Retina (tissue), 1 donor: ENCODE data around the gene CEP89.
"Not testable (repeated sequence)": the region's sequence is repeated elsewhere in the genome, so short reads cannot be mapped to it uniquely, and the experiment has no call there.

Experiments used
- DNase-seq: peaks from one replicate; pipeline ENCODE4 v3.0.0-alpha.2; 2016

The CEP89 gene

DNA sequence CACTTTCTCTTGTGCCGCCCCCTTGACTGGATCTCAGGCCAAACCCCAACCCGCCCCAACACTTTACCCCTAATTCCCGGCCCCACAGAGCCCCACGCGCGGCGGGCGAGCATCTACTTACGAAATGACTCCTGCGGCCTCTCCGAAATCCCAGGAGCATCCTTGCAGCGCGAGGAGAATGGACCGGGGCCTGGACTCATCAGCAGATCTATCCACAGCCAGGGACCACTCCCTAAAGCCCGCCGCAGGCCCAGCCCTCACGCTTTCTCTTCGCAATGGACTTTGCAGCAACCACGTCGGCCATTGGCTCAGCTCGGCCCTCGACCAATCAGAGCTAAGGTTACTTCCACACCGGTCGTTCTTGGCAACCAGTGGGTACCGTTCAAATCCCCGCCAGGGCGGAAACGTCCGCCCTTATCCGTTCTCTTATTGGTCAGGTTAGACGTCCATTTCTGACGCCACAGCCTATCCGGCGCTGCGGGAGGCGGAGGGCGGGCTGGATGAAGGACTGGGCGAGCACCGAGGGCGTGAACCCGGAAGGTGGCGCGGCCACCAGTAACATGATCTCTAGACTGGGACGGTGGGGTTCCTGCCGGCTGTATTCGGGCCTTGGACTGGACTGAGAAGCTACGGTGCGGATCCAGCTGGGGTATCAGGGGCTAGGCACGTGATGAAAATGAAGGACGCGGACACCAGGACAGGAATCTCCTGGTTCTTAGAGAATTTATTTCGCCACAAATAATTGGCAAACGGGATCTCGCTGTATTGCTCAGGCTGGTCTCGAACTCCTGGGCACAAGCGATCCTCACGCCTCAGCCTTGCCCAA lies at the start of gene CEP89, which contains the start of gene FAAP24:
TSS of gene CEP89 (minus strand) at position 244 of the 826 bp plus-strand sequence. CDS start at position 160, 84 bp downstream.
TSS of gene FAAP24 (plus strand) at position 528 of the 826 bp plus-strand sequence. CDS start 955 bp downstream, outside the sequence.
- peak; percentile 100 for DNase-seq

DNA sequence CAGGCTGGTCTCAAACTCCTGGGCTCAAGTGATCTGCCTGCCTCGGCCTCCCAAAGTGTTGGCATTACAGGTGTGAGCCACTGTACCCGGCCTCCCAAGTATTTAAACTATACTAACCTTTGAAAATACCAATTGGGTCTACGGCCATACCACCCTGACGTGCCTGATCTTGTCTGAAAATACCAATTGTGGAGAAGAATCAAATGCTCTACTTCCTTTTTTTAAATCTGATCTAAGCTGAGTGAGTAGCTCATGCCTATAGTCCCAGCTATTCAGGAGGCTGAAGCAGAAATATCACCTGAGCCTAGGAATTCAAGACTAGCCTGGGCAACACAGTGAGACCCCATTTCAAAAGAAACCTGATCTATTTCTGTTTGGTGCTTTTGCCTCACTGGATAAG lies 39.1 kb upstream of the CEP89 start:
- not testable (repeated sequence) for DNase-seq

DNA sequence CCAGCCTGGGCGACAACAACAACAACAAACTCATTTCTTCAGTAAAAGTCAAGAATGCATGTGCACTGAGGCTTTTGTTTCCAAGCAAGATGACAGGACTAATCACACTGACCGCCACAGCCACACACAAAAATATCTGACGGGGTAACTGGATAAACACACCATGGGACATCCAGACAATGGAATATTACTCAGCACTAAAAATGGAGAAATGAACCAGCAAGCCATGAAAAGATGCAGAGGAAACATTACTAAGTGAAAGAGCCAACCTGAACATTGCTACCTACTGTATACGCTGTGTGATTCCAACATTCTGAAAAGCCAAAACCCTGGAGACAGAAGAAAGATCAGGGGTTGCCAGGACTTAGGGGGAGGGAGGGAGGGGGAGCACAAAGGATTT lies 37.0 kb upstream of the CEP89 start:
- DNase-seq: no peak

DNA sequence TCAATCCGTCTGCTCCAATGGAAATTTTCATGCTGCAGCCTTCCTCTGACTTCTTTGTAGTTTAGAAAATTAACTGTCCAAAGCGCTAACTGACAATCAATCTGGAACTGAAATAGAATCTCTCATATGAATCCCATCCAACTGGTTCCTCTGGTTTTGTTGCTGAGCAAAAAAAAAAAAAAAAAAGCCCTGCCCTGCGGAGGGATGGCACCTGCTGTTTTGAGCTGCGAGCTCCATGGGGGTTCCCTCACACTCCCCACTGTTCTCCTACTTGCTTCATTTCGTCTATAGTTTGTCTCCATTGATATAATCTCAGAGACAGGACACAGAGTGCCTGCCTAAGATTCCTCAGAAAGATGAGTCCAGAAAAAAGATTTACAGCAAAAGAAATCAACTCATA lies 33.7 kb upstream of the CEP89 start:
- DNase-seq: no peak

- DNase-seq: not testable (repeated sequence)
Observed at GRCh38 chr19:33003424-33004024, 31.8 kb upstream of the CEP89 start.

- DNase-seq: not testable (repeated sequence)
Observed at GRCh38 chr19:33002126-33002865, 30.5 kb upstream of the CEP89 start.

DNA sequence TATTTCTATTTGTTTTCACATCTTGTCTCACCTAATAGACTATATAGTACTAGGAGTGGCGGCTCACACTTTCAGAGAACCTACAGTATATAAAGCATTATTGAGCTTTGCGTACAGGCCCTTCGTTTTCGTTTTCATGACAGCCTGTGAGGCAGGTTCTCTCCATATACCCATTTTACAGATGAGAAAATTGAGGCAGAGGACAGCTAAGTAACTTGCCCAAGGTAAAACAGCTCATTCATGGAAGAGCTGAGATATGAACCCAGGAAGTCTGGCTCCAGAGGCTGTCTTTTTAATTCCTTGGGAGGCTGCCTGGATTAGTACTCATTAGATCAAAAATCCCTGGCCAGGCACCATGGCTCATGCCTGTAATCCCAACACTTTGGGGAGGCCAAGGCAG lies 29.2 kb upstream of the CEP89 start:
- DNase-seq: no peak

- no peak for DNase-seq
Observed at GRCh38 chr19:33000510-33000909, 28.8 kb upstream of the CEP89 start.

GRCh38 chr19:32998722-32999121 lies 27.0 kb upstream of the CEP89 start:
- DNase-seq: no peak

GRCh38 chr19:32997716-32998355 lies 26.1 kb upstream of the CEP89 start:
- no peak for DNase-seq

DNA sequence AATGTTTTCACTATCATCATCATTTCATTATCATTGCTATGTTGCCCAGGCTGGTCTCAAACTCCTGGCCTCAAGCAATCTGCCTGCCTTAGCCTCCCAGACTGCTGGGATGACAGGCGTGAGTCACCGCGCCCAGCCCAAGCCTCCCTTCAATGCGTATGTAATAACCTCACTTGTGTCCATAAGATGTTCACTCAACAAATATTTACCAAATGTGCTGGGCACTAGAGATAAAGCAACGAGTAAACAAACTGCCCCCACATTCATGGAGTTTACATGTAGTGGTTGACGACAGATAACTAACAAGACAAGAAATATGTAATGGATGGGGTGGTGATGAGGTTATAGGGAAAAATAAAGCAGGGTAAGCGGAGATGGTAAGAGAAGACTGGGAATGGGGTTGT lies 25.3 kb upstream of the CEP89 start:
- not testable (repeated sequence) for DNase-seq

GRCh38 chr19:32995966-32996365 lies 24.2 kb upstream of the CEP89 start:
- not testable (repeated sequence) for DNase-seq

- no peak for DNase-seq
Observed at GRCh38 chr19:32988724-32989123, 17.0 kb upstream of the CEP89 start.

GRCh38 chr19:32988254-32988653 lies 16.5 kb upstream of the CEP89 start:
- not testable (repeated sequence) for DNase-seq

DNA sequence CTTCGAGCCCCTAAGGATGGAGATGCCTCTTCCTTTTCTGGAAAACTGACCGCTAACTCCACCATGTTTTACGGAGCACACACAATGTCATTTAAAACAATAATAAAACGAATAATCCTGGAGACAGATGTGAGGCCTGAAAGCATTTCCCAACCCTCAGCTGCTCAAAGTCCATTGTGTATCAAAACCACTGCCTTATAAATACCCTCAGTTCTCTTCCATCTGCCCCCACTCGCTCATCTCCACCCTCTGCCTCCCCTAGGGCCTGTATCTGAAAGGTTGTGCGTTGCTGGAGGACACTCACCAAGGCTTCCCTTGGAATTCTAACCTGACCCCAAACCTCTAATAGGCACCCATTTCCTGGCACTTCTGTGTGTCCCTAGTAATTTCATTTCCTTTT lies 10.7 kb upstream of the CEP89 start:
- not testable (repeated sequence) for DNase-seq

- not testable (repeated sequence) for DNase-seq
Observed at GRCh38 chr19:32979807-32980206, 8.0 kb upstream of the CEP89 start.

GRCh38 chr19:32977813-32978212 lies 6.1 kb upstream of the CEP89 start:
- DNase-seq: not testable (repeated sequence)

- DNase-seq: no peak
Observed at GRCh38 chr19:32977280-32977679, 5.5 kb upstream of the CEP89 start.

GRCh38 chr19:32976223-32976805 lies 4.6 kb upstream of the CEP89 start:
- DNase-seq: peak; percentile 64

DNA sequence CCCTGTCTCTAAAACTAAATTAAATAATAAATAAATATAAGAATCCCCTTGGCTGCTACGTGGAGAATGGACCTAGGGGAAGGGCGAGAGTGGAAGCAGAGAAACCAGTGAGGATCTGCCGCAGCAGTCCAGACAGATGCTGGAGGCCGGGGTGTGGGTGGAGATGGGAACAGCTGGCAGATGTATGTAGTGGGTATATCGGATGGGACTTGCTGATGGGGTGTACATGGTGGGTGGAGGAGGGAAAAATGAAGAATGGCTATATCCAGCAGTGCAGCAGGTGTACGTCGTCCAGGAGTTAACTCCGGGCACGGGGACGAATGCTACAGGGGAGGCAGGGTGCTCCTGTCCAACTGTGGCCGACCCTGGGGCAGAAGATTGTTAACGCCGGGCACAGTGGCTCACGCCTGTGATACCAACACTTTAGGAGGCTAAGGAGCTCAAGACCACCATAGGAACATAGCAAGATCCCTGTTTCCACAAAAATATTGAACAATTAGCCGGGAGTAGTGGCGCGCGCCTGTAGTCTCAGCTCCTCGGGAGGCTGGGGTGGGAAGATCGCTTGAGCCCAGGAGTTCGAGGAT lies 654 bp downstream of the CEP89 start:
- no peak for DNase-seq

GRCh38 chr19:32969549-32969948 lies 2.2 kb downstream of the CEP89 start:
- DNase-seq: no peak

GRCh38 chr19:32966750-32967149 lies 5.0 kb downstream of the CEP89 start:
- no peak for DNase-seq
